Subcutaneous adipose tissue (tissue), 4 donors: Measurements from ENCODE around the gene PKP1. TPM values are rescaled to one million over a fixed set of nuclear protein-coding genes. Genes with fewer than 3 reads are reported as not detected.

ENCODE experiments used
- CTCF ChIP-seq: fragments of 450-650 bp; IDR thresholded peaks from one replicate; pipeline ENCODE4 v1.5.1; 2016; ENCODE audit warnings: low read depth, mild to moderate bottlenecking, control low read depth, antibody characterized with exemption, moderate library complexity
- total RNA-seq, 4 donors: library from RNA; depleted of rRNA; stranded (reverse); fragments of >200 nt; gene quantifications; one replicate each; pipeline ENCODE4 v1.1.0, GENCODE V29; 2016

The PKP1 gene
- total RNA-seq, 4 donors from 2014 or later, result 0.51 to 13.6 (median 6.2) TPM

- TF ChIP-seq CTCF, result no peak
These were observed 19.2 kb downstream of the PKP1 start for GRCh38 chr1:201302163-201303152.

- no peak for TF ChIP-seq CTCF
These were observed 20.8 kb downstream of the PKP1 start for GRCh38 chr1:201304126-201304525.

GRCh38 chr1:201305815-201306214, 22.5 kb downstream of the PKP1 start:
- TF ChIP-seq CTCF, result no peak

GRCh38 chr1:201307231-201307630, 23.9 kb downstream of the PKP1 start:
- TF ChIP-seq CTCF, result no peak

- no peak for TF ChIP-seq CTCF
These were observed 24.6 kb downstream of the PKP1 start for GRCh38 chr1:201307760-201308499.

- TF ChIP-seq CTCF, result no peak
These were observed 26.1 kb downstream of the PKP1 start for GRCh38 chr1:201309416-201309815.
